ENCODE measurements around the gene ADD1. TPM values are rescaled to one million over a fixed set of nuclear protein-coding genes. Genes with fewer than 3 reads are reported as not detected.

The ADD1 gene
- total and polyA plus RNA-seq, 2 of the 13 experiments (the other 11 are each of a cell fraction or from before 2014, with no cell fraction given): 73.9 to 122 TPM

- peak; percentile 66; the same call in 1 of the 2 replicates for TF ChIP-seq ZFP82 (CRISPR knock-in tag; IDR thresholded peaks at IDR 0.05; ENCODE audit: borderline replicate concordance)
- TF ChIP-seq KAT2B (IDR thresholded peaks at IDR 0.05; ENCODE audit: borderline replicate concordance, low read depth, low read length): no peak
- peak; percentile 48 for TF ChIP-seq MEF2D (CRISPR knock-in tag; IDR thresholded peaks at IDR 0.05)
- peak; percentile 92 for TF ChIP-seq IRX3 (CRISPR knock-in tag; IDR thresholded peaks at IDR 0.05; ENCODE audit: borderline replicate concordance, low read depth)
- no peak; the same call in 1 of the 2 replicates for TF ChIP-seq ZNF264 (CRISPR knock-in tag; IDR thresholded peaks at IDR 0.05)
- peak; percentile 93 for TF ChIP-seq SIX4 (CRISPR knock-in tag; IDR thresholded peaks at IDR 0.05)
- no peak for TF ChIP-seq PTBP1 (IDR thresholded peaks at IDR 0.05; ENCODE audit: low read depth, low read length, poor library complexity, severe bottlenecking)
- no peak for TF ChIP-seq CC2D1A (CRISPR knock-in tag; IDR thresholded peaks at IDR 0.05)
- peak; percentile 88 for TF ChIP-seq DR1 (CRISPR knock-in tag; IDR thresholded peaks at IDR 0.05)
- TF ChIP-seq ZXDC (CRISPR knock-in tag; IDR thresholded peaks at IDR 0.05): 0 out of 2 replicates have a peak, but pooled peaks have one; percentile 25
- peak; percentile 79; the same call in 1 of the 2 replicates for TF ChIP-seq ZNF121 (CRISPR knock-in tag; IDR thresholded peaks at IDR 0.05)
- TF ChIP-seq RFX5 (IDR thresholded peaks at IDR 0.05; ENCODE audit: low read depth, low read length): no peak
- TF ChIP-seq ZBED4 (CRISPR knock-in tag; IDR thresholded peaks at IDR 0.05; ENCODE audit: borderline replicate concordance): peak; percentile 88
- TF ChIP-seq SNRNP70 (IDR thresholded peaks at IDR 0.05; ENCODE audit: low read depth, low read length): no peak
- peak; percentile 99 for TF ChIP-seq MXD1 (CRISPR knock-in tag; IDR thresholded peaks at IDR 0.05)
- TF ChIP-seq HMG20B (CRISPR knock-in tag; conservative IDR thresholded peaks at IDR 0.05): no peak; the same call in 1 of the 2 replicates
- no peak for TF ChIP-seq SMARCC2 (IDR thresholded peaks at IDR 0.05)
- TF ChIP-seq PATZ1 (CRISPR knock-in tag; IDR thresholded peaks at IDR 0.05): 0 out of 2 replicates have a peak, but pooled peaks have one; percentile 47
- peak; percentile 99 for TF ChIP-seq MXI1 (IDR thresholded peaks at IDR 0.05; ENCODE audit: borderline replicate concordance, low read depth, low read length)
These were observed 119.7 kb downstream of the ADD1 start, which contains the start of the genes GRK4 and NOP14 (continued) for GRCh38 chr4:2963175-2963965.
